ENCODE results near the gene NCAPH2. TPM values are rescaled to one million over a fixed set of nuclear protein-coding genes. Genes with fewer than 3 reads are reported as not detected.

NCAPH2 gene
- total RNA-seq, 1 donor from 2014 or later, result 41.2 TPM

GRCh38 chr22:50548040-50548920 lies 40.3 kb downstream of the NCAPH2 start:
- no peak for DNase-seq (ENCODE audit: low spot score)
- Mint-ChIP-seq H3K4me3 (no peak overlapping the region), H3K36me3 (no peaks in the 10 kb centered on the region), H3K9me3 (no peaks in the 10 kb centered on the region), H3K4me1 (no peaks in the 10 kb centered on the region), H3K27me3 (ENCODE audit: insufficient read depth, low read depth) (peaks cover 9% of the 10 kb centered on the region), H3K27ac (no peak overlapping the region)
- H4K20me1 ChIP-seq (ENCODE audit: low read depth), result no peaks in the 10 kb centered on the region
- H3F3A ChIP-seq (ENCODE audit: low read depth), result peaks cover 6% of the 10 kb centered on the region
- no peaks in the 10 kb centered on the region for H3K36me3 ChIP-seq
- no peak overlapping the region for H3K4me3 ChIP-seq
- H3K9ac ChIP-seq, result no peak overlapping the region
- TF ChIP-seq EZH2 (IDR thresholded peaks at IDR 0.05) (no peak), EZH2phosphoT487 (IDR thresholded peaks at IDR 0.05) (no peak), CTCF (IDR thresholded peaks at IDR 0.05) (no peak)
- no peak overlapping the region for H3K4me2 ChIP-seq
- no peaks in the 10 kb centered on the region for H3K4me1 ChIP-seq
- no peaks in the 10 kb centered on the region for H3K79me2 ChIP-seq (ENCODE audit: low read depth)
- peaks cover 27% of the 10 kb centered on the region for H3K27me3 ChIP-seq
- H2AFZ ChIP-seq (replicated peaks), result no peak overlapping the region
- no peaks in the 10 kb centered on the region for H3K9me3 ChIP-seq (ENCODE audit: low read depth)
- no peak overlapping the region for H3K27ac ChIP-seq

- H3K27me3 Mint-ChIP-seq (ENCODE audit: insufficient read depth, low read depth), result peaks cover 8% of the 10 kb centered on the region
- Histone ChIP-seq H2AFZ (replicated peaks) (no peak overlapping the region), H3K27me3 (peaks cover 18% of the 10 kb centered on the region)
Observed at GRCh38 chr22:50548921-50549790, 41.1 kb downstream of the NCAPH2 start.

GRCh38 chr22:50550395-50550794 lies 42.4 kb downstream of the NCAPH2 start:
- no peaks in the 10 kb centered on the region for H3K4me1 Mint-ChIP-seq
- no peaks in the 10 kb centered on the region for H4K20me1 ChIP-seq (ENCODE audit: low read depth)
- H3K4me3 Mint-ChIP-seq, result no peak overlapping the region
- H3K9me3 ChIP-seq (ENCODE audit: low read depth), result no peaks in the 10 kb centered on the region
- no peak for TF ChIP-seq EZH2phosphoT487 (IDR thresholded peaks at IDR 0.05)
- no peaks in the 10 kb centered on the region for H3K36me3 ChIP-seq
- H3K27ac ChIP-seq, result no peak overlapping the region
- peaks cover 6% of the 10 kb centered on the region for H3K27me3 ChIP-seq
- no peaks in the 10 kb centered on the region for H3K79me2 ChIP-seq (ENCODE audit: low read depth)
- H3F3A ChIP-seq (ENCODE audit: low read depth), result no peaks in the 10 kb centered on the region
- peaks cover 3% of the 10 kb centered on the region for H3K27me3 Mint-ChIP-seq (ENCODE audit: insufficient read depth, low read depth)
- H3K4me1 ChIP-seq, result no peaks in the 10 kb centered on the region
- no peaks in the 10 kb centered on the region for H3K9me3 Mint-ChIP-seq
- no peaks in the 10 kb centered on the region for H3K36me3 Mint-ChIP-seq
- no peak overlapping the region for H3K4me2 ChIP-seq
- DNase-seq (ENCODE audit: low spot score), result no peak
- H3K27ac Mint-ChIP-seq, result peak overlapping the region; percentile 47
- no peak overlapping the region for H3K4me3 ChIP-seq
- no peak overlapping the region for H3K9ac ChIP-seq
- no peak overlapping the region for H2AFZ ChIP-seq (replicated peaks)

More at GRCh38 chr22:50548921-50549790, 41.1 kb downstream of the NCAPH2 start:
- Histone ChIP-seq H3K4me2 (no peak overlapping the region), H3K36me3 (no peaks in the 10 kb centered on the region), H3K79me2 (ENCODE audit: low read depth) (no peaks in the 10 kb centered on the region), H3K4me1 (no peaks in the 10 kb centered on the region), H3K4me3 (no peak overlapping the region), H3K9me3 (ENCODE audit: low read depth) (no peaks in the 10 kb centered on the region), H3K27ac (no peak overlapping the region), H3F3A (ENCODE audit: low read depth) (peaks cover 6% of the 10 kb centered on the region), H3K9ac (no peak overlapping the region), H4K20me1 (ENCODE audit: low read depth) (no peaks in the 10 kb centered on the region)
- no peak overlapping the region for H3K4me3 Mint-ChIP-seq
- no peak overlapping the region for H3K27ac Mint-ChIP-seq
- no peaks in the 10 kb centered on the region for H3K4me1 Mint-ChIP-seq
- TF ChIP-seq CTCF (IDR thresholded peaks at IDR 0.05) (no peak), EZH2 (IDR thresholded peaks at IDR 0.05) (no peak), EZH2phosphoT487 (IDR thresholded peaks at IDR 0.05) (no peak)
- no peaks in the 10 kb centered on the region for H3K9me3 Mint-ChIP-seq
- DNase-seq (ENCODE audit: low spot score), result no peak
- H3K36me3 Mint-ChIP-seq, result no peaks in the 10 kb centered on the region

Data from neural progenitor cell (in vitro differentiated cells).